Measurements from ENCODE around the gene BEAN1.

GRCh38 chr16:66525396-66526180 is 98.5 kb downstream of the BEAN1 start:
- TF ChIP-seq CTCF (IDR thresholded peaks at IDR 0.05; ENCODE audit: borderline replicate concordance, extremely low read depth, low read length, poor library complexity, severe bottlenecking): no peak
- no peak for TF ChIP-seq EZH2 (IDR thresholded peaks at IDR 0.05; ENCODE audit: borderline replicate concordance, low read depth, low read length, severe bottlenecking)
